ENCODE measurements around the gene PDGFA.

Gene PDGFA

GRCh38 chr7:464454-465401 lies 54.9 kb downstream of the PDGFA start:
- Histone ChIP-seq H3K9me3 (ENCODE audit: severe bottlenecking) (no peaks in the 10 kb centered on the region), H3K4me1 (ENCODE audit: insufficient read depth, poor library complexity, severe bottlenecking) (peaks cover 2% of the 10 kb centered on the region), H3K4me3 (ENCODE audit: severe bottlenecking) (no peak overlapping the region), H3K36me3 (ENCODE audit: low read depth) (no peaks in the 10 kb centered on the region), H3K27ac (ENCODE audit: poor library complexity, severe bottlenecking) (no peak overlapping the region), H3K27me3 (ENCODE audit: insufficient read depth, poor library complexity, severe bottlenecking) (no peaks in the 10 kb centered on the region)
- DNase-seq (ENCODE audit: low spot score) (peak; percentile 61), ATAC-seq (ENCODE audit: low read depth) (no peak)
- no peak for TF ChIP-seq CTCF (IDR thresholded peaks at IDR 0.05; ENCODE audit: poor library complexity, severe bottlenecking)

- H3K36me3 ChIP-seq (ENCODE audit: low read depth), result no peaks in the 10 kb centered on the region
- no peaks in the 10 kb centered on the region for H3K27me3 ChIP-seq (ENCODE audit: insufficient read depth, poor library complexity, severe bottlenecking)
- ATAC-seq (ENCODE audit: low read depth) (no peak), DNase-seq (ENCODE audit: low spot score) (peak; percentile 63)
- no peak overlapping the region for H3K4me3 ChIP-seq (ENCODE audit: severe bottlenecking)
- no peak overlapping the region for H3K27ac ChIP-seq (ENCODE audit: poor library complexity, severe bottlenecking)
- no peak for TF ChIP-seq CTCF (IDR thresholded peaks at IDR 0.05; ENCODE audit: poor library complexity, severe bottlenecking)
- H3K9me3 ChIP-seq (ENCODE audit: severe bottlenecking), result no peaks in the 10 kb centered on the region
- peaks cover 2% of the 10 kb centered on the region for H3K4me1 ChIP-seq (ENCODE audit: insufficient read depth, poor library complexity, severe bottlenecking)
These were observed 55.7 kb downstream of the PDGFA start for GRCh38 chr7:463817-464453.

- ATAC-seq (ENCODE audit: low read depth) (no peak), DNase-seq (ENCODE audit: low spot score) (peak; percentile 49)
- Histone ChIP-seq H3K27ac (ENCODE audit: poor library complexity, severe bottlenecking) (no peak overlapping the region), H3K4me1 (ENCODE audit: insufficient read depth, poor library complexity, severe bottlenecking) (peaks cover 2% of the 10 kb centered on the region), H3K4me3 (ENCODE audit: severe bottlenecking) (no peak overlapping the region), H3K36me3 (ENCODE audit: low read depth) (no peaks in the 10 kb centered on the region), H3K9me3 (ENCODE audit: severe bottlenecking) (no peaks in the 10 kb centered on the region), H3K27me3 (ENCODE audit: insufficient read depth, poor library complexity, severe bottlenecking) (no peaks in the 10 kb centered on the region)
- TF ChIP-seq CTCF (IDR thresholded peaks at IDR 0.05; ENCODE audit: poor library complexity, severe bottlenecking), result no peak
These were observed 56.3 kb downstream of the PDGFA start for GRCh38 chr7:463362-463781.

- TF ChIP-seq CTCF (IDR thresholded peaks at IDR 0.05; ENCODE audit: poor library complexity, severe bottlenecking), result no peak
- no peaks in the 10 kb centered on the region for H3K36me3 ChIP-seq (ENCODE audit: low read depth)
- no peak overlapping the region for H3K27ac ChIP-seq (ENCODE audit: poor library complexity, severe bottlenecking)
- H3K9me3 ChIP-seq (ENCODE audit: severe bottlenecking), result no peaks in the 10 kb centered on the region
- no peak overlapping the region for H3K4me3 ChIP-seq (ENCODE audit: severe bottlenecking)
- H3K4me1 ChIP-seq (ENCODE audit: insufficient read depth, poor library complexity, severe bottlenecking), result peaks cover 2% of the 10 kb centered on the region
- ATAC-seq (ENCODE audit: low read depth), result no peak
- DNase-seq (ENCODE audit: low spot score), result peak; percentile 42
- H3K27me3 ChIP-seq (ENCODE audit: insufficient read depth, poor library complexity, severe bottlenecking), result no peaks in the 10 kb centered on the region
These were observed 57.2 kb downstream of the PDGFA start for GRCh38 chr7:462173-463103.

Data from RWPE2 (cell line).